UCSD-AML1 (cell line): ENCODE measurements around the gene ESRRG.

Source experiments
- DNase-seq: peaks from one replicate; lab custom pipeline; 2025; ENCODE audit not compliant: unreplicated experiment; lab: John Stamatoyannopoulos, UW

Gene ESRRG

GRCh38 chr1:216632980-216633379 lies 90.2 kb downstream of the ESRRG start:
- DNase-seq: no peak

GRCh38 chr1:216630532-216630931 lies 92.7 kb downstream of the ESRRG start:
- no peak for DNase-seq

- no peak for DNase-seq
Observed at GRCh38 chr1:216627252-216627651, 96.0 kb downstream of the ESRRG start.

GRCh38 chr1:216626394-216627067 lies 96.7 kb downstream of the ESRRG start:
- DNase-seq: no peak

- DNase-seq: no peak
Observed at GRCh38 chr1:216621536-216621935, 101.7 kb downstream of the ESRRG start.

GRCh38 chr1:216617081-216617875 lies 106.0 kb downstream of the ESRRG start:
- no peak for DNase-seq

GRCh38 chr1:216616425-216616824 lies 106.8 kb downstream of the ESRRG start:
- DNase-seq: no peak

GRCh38 chr1:216614011-216614934 lies 109.0 kb downstream of the ESRRG start:
- DNase-seq: no peak

GRCh38 chr1:216612291-216612690 lies 110.9 kb downstream of the ESRRG start:
- DNase-seq: no peak

GRCh38 chr1:216607067-216607697 lies 116.0 kb downstream of the ESRRG start:
- no peak for DNase-seq

- no peak for DNase-seq
Observed at GRCh38 chr1:216606047-216606637, 117.1 kb downstream of the ESRRG start.

GRCh38 chr1:216604771-216605170 lies 118.5 kb downstream of the ESRRG start:
- DNase-seq: no peak

GRCh38 chr1:216600730-216601609 lies 122.3 kb downstream of the ESRRG start:
- peak; percentile 36 for DNase-seq

GRCh38 chr1:216599851-216600250 lies 123.4 kb downstream of the ESRRG start:
- DNase-seq: no peak

GRCh38 chr1:216598448-216598847 lies 124.8 kb downstream of the ESRRG start:
- DNase-seq: no peak

GRCh38 chr1:216596281-216596862 lies 126.9 kb downstream of the ESRRG start:
- no peak for DNase-seq

- no peak for DNase-seq
Observed at GRCh38 chr1:216587715-216588114, 135.5 kb downstream of the ESRRG start.

GRCh38 chr1:216582151-216582550 lies 141.1 kb downstream of the ESRRG start:
- DNase-seq: no peak

GRCh38 chr1:216580538-216581057 lies 142.6 kb downstream of the ESRRG start:
- no peak for DNase-seq
